Thyroid gland (tissue), 4 donors: Measurements from ENCODE around the gene MYH6.

Experiments
- CTCF ChIP-seq, 6 experiments: fragments of 200-600 bp in 3 of 6; fragments of 450-650 bp in 3 of 6; sonication (generic) in 3 of 6; IDR thresholded peaks; one replicate each; pipeline ENCODE4 v1.5.1; 2016 to 2019; ENCODE audit warnings: antibody characterized with exemption in 6 of 6, mild to moderate bottlenecking in 2 of 6, inconsistent platforms in 1 of 6, moderate library complexity in 1 of 6
- POLR2A ChIP-seq, 2 donors: fragments of 450-650 bp; IDR thresholded peaks; one replicate each; pipeline ENCODE4 v1.6.1; 2017; ENCODE audit warnings: antibody characterized with exemption in 2 of 2, mild to moderate bottlenecking in 2 of 2, moderate library complexity in 1 of 2

- no peak for TF ChIP-seq CTCF (IDR thresholded peaks at IDR 0.05)
- TF ChIP-seq POLR2A (IDR thresholded peaks at IDR 0.05) = no peak
Measured at GRCh38 chr14:23450379-23450778, 42.3 kb upstream of the MYH6 start.
